Gastroesophageal sphincter (tissue), 3 donors: Measurements from ENCODE around the gene GET3.

Experiments used
- POLR2A ChIP-seq, 2 donors: fragments of 450-650 bp; IDR thresholded peaks; one replicate each; pipeline ENCODE4 v1.6.1; 2017; ENCODE audit warnings: antibody characterized with exemption in 2 of 2, mild to moderate bottlenecking in 2 of 2, moderate library complexity in 1 of 2
- POLR2AphosphoS5 ChIP-seq: sonication (generic); formaldehyde crosslinking; IDR thresholded peaks from one replicate; pipeline ENCODE4 v1.6.1; 2017; ENCODE audit warnings: antibody characterized with exemption
- TF ChIP-seq, protein P1 (sequence below), 4 experiments: fragments of 200-600 bp in 2 of 4; fragments of 450-650 bp in 2 of 4; sonication (generic) in 1 of 4; IDR thresholded peaks; one replicate each; pipeline ENCODE4 v1.5.1; 2017 to 2019; ENCODE audit warnings: antibody characterized with exemption in 4 of 4, mild to moderate bottlenecking in 2 of 4, moderate library complexity in 2 of 4

DNA sequence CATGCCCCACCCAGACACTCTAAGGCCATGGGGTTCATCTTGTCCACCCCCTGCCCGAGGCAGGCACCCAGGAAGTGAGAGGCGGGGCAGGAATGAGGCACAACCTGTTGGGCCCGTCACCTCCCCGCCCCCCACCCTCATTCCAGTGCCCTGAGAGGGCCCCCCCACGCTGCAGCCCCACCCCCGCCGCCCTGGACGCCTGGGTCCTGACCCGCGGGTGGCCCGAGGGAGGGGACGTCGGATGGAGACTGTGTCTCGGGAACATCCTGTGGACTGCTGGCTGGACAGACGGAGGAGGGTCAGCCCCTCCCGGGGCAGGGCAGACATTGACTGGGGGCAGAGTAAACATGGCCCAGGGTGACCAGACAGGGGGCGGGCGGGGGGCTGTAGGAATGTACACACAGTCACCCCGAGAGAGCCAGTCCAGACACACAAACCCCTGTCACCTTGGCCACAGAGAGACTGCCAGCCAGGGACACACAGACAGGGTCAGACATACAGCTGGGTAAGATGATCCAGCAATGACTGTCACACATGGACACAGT is 46.6 kb downstream of the GET3 start:
- no peak for TF ChIP-seq POLR2A (IDR thresholded peaks at IDR 0.05)
- TF ChIP-seq, protein P1, sequence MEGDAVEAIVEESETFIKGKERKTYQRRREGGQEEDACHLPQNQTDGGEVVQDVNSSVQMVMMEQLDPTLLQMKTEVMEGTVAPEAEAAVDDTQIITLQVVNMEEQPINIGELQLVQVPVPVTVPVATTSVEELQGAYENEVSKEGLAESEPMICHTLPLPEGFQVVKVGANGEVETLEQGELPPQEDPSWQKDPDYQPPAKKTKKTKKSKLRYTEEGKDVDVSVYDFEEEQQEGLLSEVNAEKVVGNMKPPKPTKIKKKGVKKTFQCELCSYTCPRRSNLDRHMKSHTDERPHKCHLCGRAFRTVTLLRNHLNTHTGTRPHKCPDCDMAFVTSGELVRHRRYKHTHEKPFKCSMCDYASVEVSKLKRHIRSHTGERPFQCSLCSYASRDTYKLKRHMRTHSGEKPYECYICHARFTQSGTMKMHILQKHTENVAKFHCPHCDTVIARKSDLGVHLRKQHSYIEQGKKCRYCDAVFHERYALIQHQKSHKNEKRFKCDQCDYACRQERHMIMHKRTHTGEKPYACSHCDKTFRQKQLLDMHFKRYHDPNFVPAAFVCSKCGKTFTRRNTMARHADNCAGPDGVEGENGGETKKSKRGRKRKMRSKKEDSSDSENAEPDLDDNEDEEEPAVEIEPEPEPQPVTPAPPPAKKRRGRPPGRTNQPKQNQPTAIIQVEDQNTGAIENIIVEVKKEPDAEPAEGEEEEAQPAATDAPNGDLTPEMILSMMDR (IDR thresholded peaks at IDR 0.05) = no peak
- TF ChIP-seq POLR2AphosphoS5 = no peak
